ENCODE measurements around the gene ABCB7.
"Not testable (repeated sequence)": the region's sequence is repeated elsewhere in the genome, so short reads cannot be mapped to it uniquely, and the experiment has no call there.

The ABCB7 gene

DNA sequence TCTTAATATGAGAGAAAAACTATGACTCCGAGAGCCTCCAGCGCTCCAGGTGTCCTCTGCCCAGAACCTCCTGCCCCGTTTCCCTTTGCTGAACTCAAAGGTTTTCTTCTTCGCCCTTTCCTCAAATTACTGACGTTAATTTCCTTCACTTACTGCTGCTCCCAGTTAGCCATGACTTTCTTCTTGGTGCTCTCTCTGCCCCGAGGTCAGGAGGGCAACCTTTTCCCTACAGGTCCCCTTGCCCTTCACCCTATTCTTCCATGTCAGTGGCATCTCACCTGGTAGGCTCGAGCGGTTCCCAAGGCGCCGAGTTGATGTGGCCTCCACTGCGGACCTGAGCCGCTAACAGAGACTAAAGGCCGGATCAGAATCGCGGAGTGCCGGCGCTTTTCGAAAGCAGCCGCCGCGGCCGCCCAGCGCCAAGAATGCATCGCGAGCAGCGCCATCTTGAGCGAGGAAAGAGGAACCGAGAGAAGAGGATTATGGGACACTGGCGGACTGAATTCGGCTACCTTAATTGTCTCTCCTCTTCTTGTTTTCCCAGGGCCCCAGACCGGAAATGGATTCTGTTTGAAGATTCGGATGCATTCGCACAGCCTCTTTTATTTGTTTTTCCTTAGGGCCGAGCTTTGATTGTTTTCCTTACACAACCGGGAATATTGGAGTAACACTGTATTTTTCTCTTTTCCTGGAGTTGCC, at the start of gene ABCB7:
TSS of gene ABCB7 (minus strand) at position 457 of the 699 bp plus-strand sequence. CDS start at position 446, 11 bp downstream.
- peak; percentile 4 for DNase-seq (ENCODE audit: low read depth)

- DNase-seq (ENCODE audit: low read depth), result not testable (repeated sequence)
These were observed 32.5 kb upstream of the ABCB7 start for GRCh38 chrX:75188415-75189206.

DNA sequence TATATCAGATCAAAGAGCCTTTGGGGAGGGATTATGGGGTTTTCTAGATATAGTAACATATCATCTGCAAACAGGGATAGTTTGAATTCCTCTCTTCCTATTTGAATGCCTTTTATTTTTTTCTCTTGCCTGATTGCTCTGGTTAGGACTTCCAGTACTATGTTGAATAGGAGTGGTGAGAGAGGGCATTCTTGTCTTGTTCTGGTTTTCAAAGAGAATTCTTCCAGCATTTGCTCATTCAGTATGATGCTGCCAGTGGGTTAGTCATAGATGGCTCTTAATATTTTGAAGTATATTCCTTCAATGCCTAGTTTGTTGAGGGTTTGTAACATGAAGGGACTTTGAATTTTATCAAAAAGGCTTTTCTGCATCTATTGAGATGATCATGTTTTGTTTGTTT, 25.6 kb upstream of the ABCB7 start:
- no peak for DNase-seq (ENCODE audit: low read depth)

DNA sequence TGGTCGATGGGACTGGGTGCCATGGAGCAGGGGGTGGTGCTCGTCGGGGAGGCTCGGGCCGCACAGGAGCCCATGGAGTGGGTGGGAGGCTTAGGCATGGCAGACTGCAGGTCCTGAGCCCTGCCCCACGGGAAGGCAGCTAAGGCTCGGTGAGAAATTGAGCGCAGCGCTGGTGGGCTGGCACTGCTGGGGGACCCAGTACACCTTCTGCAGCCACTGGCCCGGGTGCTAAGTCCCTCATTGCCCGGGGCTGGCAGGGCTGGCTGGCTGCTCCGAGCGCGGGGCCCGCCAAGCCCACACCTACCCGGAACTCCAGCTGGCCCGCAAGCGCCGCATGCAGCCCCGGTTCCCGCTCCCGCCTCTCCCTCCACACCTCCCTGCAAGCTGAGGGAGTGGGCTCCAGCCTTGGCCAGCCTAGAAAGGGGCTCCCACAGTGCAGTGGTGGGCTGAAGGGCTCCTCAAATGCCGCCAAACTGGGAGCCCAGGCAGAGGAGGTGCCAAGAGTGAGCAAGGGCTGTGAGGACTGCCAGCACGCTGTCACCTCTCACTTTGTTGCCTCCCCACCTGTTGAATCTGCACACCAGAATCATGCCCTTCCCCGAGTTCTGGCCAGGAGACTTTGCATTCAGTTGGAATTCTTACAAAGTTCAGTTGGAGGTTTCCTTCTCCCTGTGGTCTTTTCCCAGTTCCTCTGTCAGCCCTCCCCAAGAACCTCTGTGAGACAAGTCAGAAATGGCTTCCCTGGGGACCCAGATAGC, 23.6 kb upstream of the ABCB7 start:
- not testable (repeated sequence) for DNase-seq (ENCODE audit: low read depth)

DNA sequence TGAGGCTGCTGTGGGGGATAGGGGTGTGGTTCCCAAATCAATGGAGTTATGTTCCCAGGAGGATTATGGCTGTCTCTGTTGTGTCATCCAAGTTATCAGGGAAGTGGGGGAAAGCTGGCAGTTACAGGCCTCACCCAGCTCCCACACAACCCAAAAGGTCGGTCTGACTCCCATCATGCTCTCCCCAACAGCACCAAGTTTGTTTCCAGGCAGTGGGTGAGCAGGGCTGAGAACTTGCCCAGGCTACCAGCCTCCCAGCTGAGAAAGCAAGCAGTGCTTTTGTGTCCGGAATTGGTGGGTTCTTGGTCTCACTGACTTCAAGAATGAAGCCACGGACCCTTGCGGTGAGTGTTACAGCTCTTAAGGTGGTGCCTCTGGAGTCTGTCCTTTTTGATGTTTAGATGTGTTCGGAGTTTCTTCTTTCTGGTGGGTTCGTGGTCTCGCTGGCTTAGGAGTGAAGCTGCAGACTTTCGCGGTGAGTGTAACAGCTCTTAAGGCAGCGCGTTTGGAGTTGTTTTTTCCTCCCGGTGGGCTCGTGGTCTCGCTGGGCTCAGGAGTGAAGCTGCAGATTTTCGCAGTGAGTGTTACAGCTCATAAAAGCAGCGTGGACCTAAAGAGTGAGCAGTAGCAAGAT, 16.3 kb upstream of the ABCB7 start:
- DNase-seq (ENCODE audit: low read depth), result not testable (repeated sequence)

- DNase-seq (ENCODE audit: low read depth), result no peak
These were observed 2.0 kb upstream of the ABCB7 start for GRCh38 chrX:75158054-75158453.

GRCh38 chrX:75156531-75156945, 455 bp upstream of the ABCB7 start:
- no peak for DNase-seq (ENCODE audit: low read depth)

- DNase-seq (ENCODE audit: low read depth), result no peak
These were observed 646 bp downstream of the ABCB7 start for GRCh38 chrX:75155447-75155826.

DNA sequence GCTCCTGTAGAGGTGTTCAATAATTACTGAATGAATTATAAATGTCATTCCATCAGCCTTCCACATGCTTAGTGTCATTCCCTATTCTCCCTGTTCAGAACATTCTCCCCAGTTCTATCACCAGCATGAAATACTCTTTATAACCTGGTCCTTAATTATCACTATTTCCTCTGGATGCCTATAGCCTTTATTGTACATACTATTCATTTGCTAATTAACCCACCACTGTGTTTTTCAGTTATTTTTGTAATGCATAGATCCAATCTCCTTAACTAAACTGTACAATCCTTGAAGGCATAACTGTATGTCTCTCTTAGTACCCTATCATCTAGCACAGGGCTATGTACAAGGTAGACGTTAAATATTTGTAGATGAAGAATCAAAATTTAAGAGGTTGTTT, 1.2 kb downstream of the ABCB7 start:
- DNase-seq (ENCODE audit: low read depth), result no peak

- DNase-seq (ENCODE audit: low read depth), result no peak
These were observed 4.1 kb downstream of the ABCB7 start for GRCh38 chrX:75151827-75152592.

DNA sequence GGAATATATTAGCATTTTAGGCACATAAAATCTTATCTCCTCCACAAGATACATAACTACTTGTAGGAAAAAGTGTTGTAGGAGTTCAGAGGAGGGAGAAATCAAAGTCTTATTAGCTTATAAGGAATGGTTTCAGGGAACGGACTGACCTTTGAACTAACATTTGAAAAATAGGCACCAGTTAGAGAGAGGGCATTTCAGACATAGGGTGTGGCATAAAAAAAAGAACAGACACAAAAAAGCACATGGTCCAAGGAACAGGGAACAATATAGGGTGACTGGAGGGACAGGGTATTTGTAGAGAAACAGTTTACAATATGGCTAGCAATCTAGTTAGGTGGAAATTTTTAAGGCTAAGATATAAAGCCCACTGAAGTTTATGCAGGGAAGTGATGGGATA, 6.4 kb downstream of the ABCB7 start:
- DNase-seq (ENCODE audit: low read depth), result no peak

DNA sequence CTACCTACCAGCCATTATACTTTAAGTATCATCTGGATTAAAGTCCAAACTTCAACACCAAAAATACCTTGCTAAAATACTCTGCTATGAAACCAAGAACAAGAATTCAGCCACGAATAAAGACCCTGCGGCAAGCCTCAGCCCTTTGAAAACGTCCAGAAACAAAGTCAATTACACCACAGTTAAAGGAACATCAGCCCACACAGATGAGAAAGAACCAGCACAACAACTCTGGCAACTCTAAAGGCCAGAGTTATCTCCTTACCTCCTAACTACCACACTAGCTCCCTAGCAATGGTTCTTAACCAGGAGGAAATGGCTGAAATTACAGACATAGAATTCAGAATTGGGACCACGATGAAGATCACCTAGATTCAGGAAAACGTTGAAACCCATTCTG, 23.4 kb downstream of the ABCB7 start:
- no peak for DNase-seq (ENCODE audit: low read depth)

DNA sequence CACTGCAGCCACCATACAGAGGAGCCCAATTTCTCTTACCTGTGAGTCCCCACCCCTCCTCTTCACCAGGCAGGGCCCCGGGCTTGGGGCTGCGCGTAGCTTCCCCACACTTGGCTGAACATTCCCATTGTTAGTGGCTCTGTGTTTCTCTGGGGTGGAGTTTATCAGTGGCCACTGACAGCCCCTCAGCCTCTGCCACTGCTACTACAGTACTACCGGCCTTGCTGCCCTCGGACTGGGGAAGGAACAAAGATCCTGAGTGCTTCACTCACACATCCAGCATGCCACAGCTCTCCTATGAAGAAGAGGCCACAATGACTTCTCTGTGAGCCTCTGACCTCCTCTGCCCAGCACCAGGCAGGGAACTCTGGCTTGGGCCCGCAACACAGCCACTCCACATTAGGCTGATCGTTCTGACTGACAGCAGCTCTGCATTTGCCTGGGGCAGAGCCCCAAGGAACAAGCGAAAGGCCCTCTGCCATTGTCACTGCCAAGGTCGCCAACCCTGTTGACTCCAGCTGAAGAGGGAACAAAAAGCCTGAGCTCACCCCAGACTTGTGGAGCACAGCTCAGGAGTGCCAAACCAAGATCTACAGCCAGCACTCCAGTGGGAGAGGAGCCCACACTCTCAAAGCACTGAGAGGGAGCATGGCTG, 24.0 kb downstream of the ABCB7 start:
- no peak for DNase-seq (ENCODE audit: low read depth)

DNA sequence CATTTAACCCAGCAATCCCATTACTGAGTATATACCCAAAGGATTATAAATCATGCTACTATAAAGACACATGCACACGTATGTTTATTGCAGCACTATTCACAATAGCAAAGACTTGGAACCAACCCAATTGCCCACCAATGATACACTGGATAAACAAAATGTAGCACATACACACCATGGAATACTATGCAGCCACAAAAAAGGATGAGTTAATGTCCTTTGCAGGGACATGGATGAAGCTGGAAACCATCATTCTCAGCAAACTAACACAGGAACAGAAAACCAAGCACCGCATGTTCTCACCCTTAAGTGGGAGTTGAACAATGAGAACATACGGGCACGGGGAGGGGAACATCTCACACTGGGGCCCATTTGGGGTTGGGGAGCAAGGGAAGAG, 27.0 kb downstream of the ABCB7 start:
- not testable (repeated sequence) for DNase-seq (ENCODE audit: low read depth)

DNA sequence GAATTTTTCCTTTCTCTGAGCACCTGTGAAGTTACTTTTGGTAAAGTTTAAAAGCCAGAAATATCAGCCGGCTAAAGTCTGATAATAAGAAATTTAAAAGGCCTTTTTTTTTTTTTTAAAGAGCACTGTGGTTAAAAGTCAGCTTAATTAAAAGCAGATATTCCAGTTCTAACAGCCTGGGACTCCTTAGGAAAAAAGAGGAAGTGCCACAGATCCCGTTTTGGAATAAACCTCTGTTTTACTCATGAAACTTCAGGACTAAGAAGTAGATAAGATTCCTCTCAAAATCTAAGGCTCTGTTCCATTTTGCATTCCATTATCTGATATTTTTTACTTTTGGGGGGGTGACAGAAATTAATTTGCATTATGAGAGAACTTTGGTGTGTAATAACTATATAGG, 37.8 kb downstream of the ABCB7 start:
- DNase-seq (ENCODE audit: low read depth), result no peak

- DNase-seq (ENCODE audit: low read depth), result no peak
These were observed 40.2 kb downstream of the ABCB7 start for GRCh38 chrX:75115707-75116413.

DNA sequence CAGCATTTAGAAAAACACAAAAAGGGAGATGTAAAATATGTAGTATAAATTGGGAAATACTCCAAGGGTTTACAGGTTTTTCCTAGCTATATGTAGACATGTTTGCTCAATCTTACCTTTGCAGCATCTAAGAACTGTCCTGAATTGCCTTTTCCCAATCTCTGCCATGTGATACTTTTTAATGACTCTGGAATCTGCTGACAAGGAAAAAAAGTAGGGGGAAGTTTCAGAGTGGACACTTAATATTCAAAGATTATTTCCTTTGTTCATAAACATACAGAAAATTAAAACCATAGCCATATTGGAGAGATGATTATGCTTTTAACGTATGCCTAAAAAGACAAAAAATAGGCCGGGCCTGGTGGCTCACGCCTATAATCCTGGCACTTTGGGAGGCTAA, 41.4 kb downstream of the ABCB7 start:
- DNase-seq (ENCODE audit: low read depth), result no peak

DNA sequence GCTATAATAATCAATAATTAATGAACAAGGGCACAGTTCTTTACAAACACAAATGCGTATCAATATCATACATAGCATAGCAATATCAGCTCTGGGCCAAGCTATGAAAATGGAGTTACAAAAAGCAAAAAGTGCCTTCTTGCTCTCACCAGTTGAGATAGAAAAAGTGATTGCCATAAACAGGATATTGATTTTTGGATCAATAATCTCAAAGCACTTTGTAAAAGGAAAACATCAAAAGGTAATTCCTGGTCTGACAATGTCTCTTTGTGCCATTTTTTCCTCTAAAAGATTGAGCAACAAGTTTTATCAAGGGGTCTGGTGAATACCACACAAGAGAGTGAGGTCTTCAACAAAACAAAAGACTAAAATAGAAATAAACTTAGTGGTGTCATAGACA, 42.4 kb downstream of the ABCB7 start:
- no peak for DNase-seq (ENCODE audit: low read depth)

GRCh38 chrX:75107863-75108509, 48.1 kb downstream of the ABCB7 start:
- DNase-seq (ENCODE audit: low read depth), result no peak

- DNase-seq (ENCODE audit: low read depth), result no peak
These were observed 49.3 kb downstream of the ABCB7 start for GRCh38 chrX:75106772-75107171.
